H1 (cell line): ENCODE results near the gene PLD6. TPM values are rescaled to one million over a fixed set of nuclear protein-coding genes. Genes with fewer than 3 reads are reported as not detected.

ENCODE experiments used
- CHD7 ChIP-seq: fragments of 300-600 bp; sonication (generic); IDR thresholded peaks from 2 replicates; pipeline ENCODE4 v1.7.1; 2012; ENCODE audit warnings: low read length, moderate library complexity, mild to moderate bottlenecking, inconsistent platforms; ENCODE audit not compliant: insufficient replicate concordance
- EP300 ChIP-seq, 2 experiments: IDR thresholded peaks; 1 replicate in 1 of 2; 2 replicates in 1 of 2; pipeline ENCODE4 v1.6.1; 2011 to 2012; ENCODE audit warnings: low read depth in 2 of 2, low read length in 2 of 2, mild to moderate bottlenecking in 2 of 2, borderline replicate concordance in 1 of 2, inconsistent platforms in 1 of 2, moderate library complexity in 1 of 2
- RBBP5 ChIP-seq: IDR thresholded peaks from 2 replicates; pipeline ENCODE4 v1.7.1; 2012; ENCODE audit warnings: low read depth, mild to moderate bottlenecking, inconsistent platforms, low read length, moderate library complexity, borderline replicate concordance
- SP1 ChIP-seq: IDR thresholded peaks from 2 replicates; pipeline ENCODE4 v1.6.1; 2011; ENCODE audit warnings: low read depth, low read length
- polyA plus RNA-seq, 7 experiments: library from polyadenylated mRNA; depleted of rRNA in 3 of 7; stranded (reverse) in 5 of 7; unstranded in 2 of 7; fragments of >200 nt in 5 of 7; fragments of 200-250 nt in 2 of 7; gene quantifications; 1 replicate in 5 of 7; 2 replicates in 1 of 7; 4 replicates in 1 of 7; pipeline versions ENCODE4 v1.2.1 to v1.2.3, GENCODE V29; 2011 to 2013; ENCODE audit warnings: missing spikeins in 2 of 7, mixed read lengths in 2 of 7
- total RNA-seq: library from RNA; stranded (reverse); fragmentation: NEBNext Ultra II Directional; extraction: Animal tissue kit (Norgen Biotek cat#: 25700); gene quantifications from 2 replicates; pipeline ENCODE4 v1.2.1, GENCODE V29; 2021

Gene PLD6
- total and polyA plus RNA-seq, 2 of the 8 experiments (the other 6 are each of a cell fraction or from before 2014, with no cell fraction given) = 0.20 to 0.22 TPM

GRCh38 chr17:17186551-17187505 lies 19.3 kb downstream of the PLD6 start (continued):
- TF ChIP-seq CHD7 (no peak), SP1 (no peak), EP300 (IDR thresholded peaks at IDR 0.05; ENCODE audit: borderline replicate concordance in 1 of 2, low read depth in 2 of 2, low read length in 2 of 2) (no peak), RBBP5 (no peak)
